Neural cell (in vitro differentiated cells): ENCODE measurements around the gene FRMPD4. TPM values are rescaled to one million over a fixed set of nuclear protein-coding genes. Genes with fewer than 3 reads are reported as not detected.

Experiments
- H2AFZ ChIP-seq: fragments of 200-600, 300-800 bp; sonication (generic), shearing (Covaris generic); 2 replicates; pipeline ENCODE4 v1.6.0; 2014; ENCODE audit warnings: low read depth, mild to moderate bottlenecking, antibody characterized with exemption, low read length, moderate library complexity
- H3F3A ChIP-seq: fragments of 200-600 bp; shearing (Covaris generic); 2 replicates; pipeline ENCODE4 v1.6.1; 2016; ENCODE audit warnings: mild to moderate bottlenecking, moderate library complexity, mixed read lengths, antibody characterized with exemption, low read length; ENCODE audit not compliant: insufficient read depth, poor library complexity, severe bottlenecking
- H3K27ac ChIP-seq: fragments of 200-600, 300-800 bp; sonication (generic), shearing (Covaris generic); 2 replicates; pipeline ENCODE4 v1.5.1; 2014; ENCODE audit warnings: mild to moderate bottlenecking, low read length, moderate library complexity
- H3K27me3 ChIP-seq: fragments of 300-800, 200-600 bp; sonication (generic), shearing (Covaris generic); 2 replicates; pipeline ENCODE4 v1.6.0; 2014; ENCODE audit warnings: mild to moderate bottlenecking, low read depth, low read length, moderate library complexity; ENCODE audit not compliant: insufficient read depth
- H3K36me3 ChIP-seq: fragments of 300-800, 200-600 bp; sonication (generic), shearing (Covaris generic); 2 replicates; pipeline ENCODE4 v1.5.1; 2014; ENCODE audit warnings: mild to moderate bottlenecking, antibody characterized with exemption, low read length, moderate library complexity; ENCODE audit not compliant: insufficient read depth
- H3K4me2 ChIP-seq: fragments of 300-800, 200-600 bp; sonication (generic), shearing (Covaris generic); 2 replicates; pipeline ENCODE4 v1.6.0; 2014; ENCODE audit warnings: mild to moderate bottlenecking, low read length
- H3K4me3 ChIP-seq: fragments of 300-800, 200-600 bp; sonication (generic), shearing (Covaris generic); 2 replicates; pipeline ENCODE4 v1.5.1; 2014; ENCODE audit warnings: mild to moderate bottlenecking, low read length, moderate library complexity
- H3K79me2 ChIP-seq: fragments of 200-600 bp; shearing (Covaris generic); replicated peaks from 2 replicates; pipeline ENCODE4 v1.6.0; 2014; ENCODE audit warnings: mild to moderate bottlenecking, low read length, moderate library complexity; ENCODE audit not compliant: insufficient read depth
- H3K9ac ChIP-seq: fragments of 300-800, 200-600 bp; sonication (generic), shearing (Covaris generic); 2 replicates; pipeline ENCODE4 v1.6.1; 2016; ENCODE audit warnings: mild to moderate bottlenecking, low read length, mixed read lengths
- H3K9me2 ChIP-seq: fragments of 200-600 bp; shearing (Covaris generic); 2 replicates; pipeline ENCODE4 v1.6.1; 2016; ENCODE audit warnings: mild to moderate bottlenecking, low read length, mixed read lengths; ENCODE audit not compliant: insufficient read depth
- H3K9me3 ChIP-seq: fragments of 200-600, 300-800 bp; sonication (generic), shearing (Covaris generic); 2 replicates; pipeline ENCODE4 v1.6.1; 2016; ENCODE audit warnings: mild to moderate bottlenecking, mixed run types, low read length, moderate library complexity, mixed read lengths
- H4K20me1 ChIP-seq: fragments of 200-600 bp; shearing (Covaris generic); 2 replicates; pipeline ENCODE4 v1.6.1; 2016; ENCODE audit warnings: mild to moderate bottlenecking, mixed run types; ENCODE audit not compliant: insufficient read depth
- EP300 ChIP-seq: fragments of 450-650 bp; conservative IDR thresholded peaks from 2 replicates; pipeline ENCODE4 v1.6.1; 2014; ENCODE audit warnings: antibody characterized with exemption, mild to moderate bottlenecking, moderate library complexity; ENCODE audit not compliant: poor library complexity, severe bottlenecking
- EZH2 ChIP-seq: fragments of 200-600, 300-800 bp; shearing (Covaris generic), sonication (generic); IDR thresholded peaks from 2 replicates; pipeline ENCODE4 v1.6.1; 2014; ENCODE audit warnings: antibody characterized with exemption, low read length, borderline replicate concordance, mild to moderate bottlenecking; ENCODE audit not compliant: insufficient read depth, poor library complexity, severe bottlenecking
- MXI1 ChIP-seq: fragments of 450-650 bp; conservative IDR thresholded peaks from 2 replicates; pipeline ENCODE4 v1.6.1; 2014; ENCODE audit warnings: antibody characterized with exemption, mild to moderate bottlenecking; ENCODE audit not compliant: poor library complexity, severe bottlenecking
- POLR2AphosphoS5 ChIP-seq: IDR thresholded peaks from 2 replicates; pipeline ENCODE4 v1.6.1; 2012
- RAD21 ChIP-seq: fragments of 450-650 bp; conservative IDR thresholded peaks from 2 replicates; pipeline ENCODE4 v1.6.1; 2014; ENCODE audit warnings: antibody characterized with exemption, mild to moderate bottlenecking, moderate library complexity
- SMC3 ChIP-seq: fragments of 450-650 bp; conservative IDR thresholded peaks from 2 replicates; pipeline ENCODE4 v1.6.1; 2014; ENCODE audit warnings: antibody characterized with exemption, mild to moderate bottlenecking, moderate library complexity; ENCODE audit not compliant: poor library complexity
- TAF1 ChIP-seq: IDR thresholded peaks from 2 replicates; pipeline ENCODE4 v1.6.1; 2012; ENCODE audit warnings: low read depth
- polyA plus RNA-seq: library from polyadenylated mRNA; depleted of rRNA; stranded (reverse); fragments of >200 nt; gene quantifications from 2 replicates; pipeline ENCODE4 v1.2.3, GENCODE V29; 2014
- TF ChIP-seq, protein P1 (sequence below): fragments of 450-650 bp; IDR thresholded peaks from 2 replicates; pipeline ENCODE4 v1.5.1; 2014; ENCODE audit warnings: antibody characterized with exemption, mild to moderate bottlenecking, moderate library complexity; ENCODE audit not compliant: poor library complexity, severe bottlenecking
- TF ChIP-seq, protein P2 (sequence below): IDR thresholded peaks from 2 replicates; pipeline ENCODE4 v1.6.1; 2012; ENCODE audit warnings: borderline replicate concordance

The FRMPD4 gene
- polyA plus RNA-seq, 1 donor from 2014 or later = 1.2 TPM

DNA sequence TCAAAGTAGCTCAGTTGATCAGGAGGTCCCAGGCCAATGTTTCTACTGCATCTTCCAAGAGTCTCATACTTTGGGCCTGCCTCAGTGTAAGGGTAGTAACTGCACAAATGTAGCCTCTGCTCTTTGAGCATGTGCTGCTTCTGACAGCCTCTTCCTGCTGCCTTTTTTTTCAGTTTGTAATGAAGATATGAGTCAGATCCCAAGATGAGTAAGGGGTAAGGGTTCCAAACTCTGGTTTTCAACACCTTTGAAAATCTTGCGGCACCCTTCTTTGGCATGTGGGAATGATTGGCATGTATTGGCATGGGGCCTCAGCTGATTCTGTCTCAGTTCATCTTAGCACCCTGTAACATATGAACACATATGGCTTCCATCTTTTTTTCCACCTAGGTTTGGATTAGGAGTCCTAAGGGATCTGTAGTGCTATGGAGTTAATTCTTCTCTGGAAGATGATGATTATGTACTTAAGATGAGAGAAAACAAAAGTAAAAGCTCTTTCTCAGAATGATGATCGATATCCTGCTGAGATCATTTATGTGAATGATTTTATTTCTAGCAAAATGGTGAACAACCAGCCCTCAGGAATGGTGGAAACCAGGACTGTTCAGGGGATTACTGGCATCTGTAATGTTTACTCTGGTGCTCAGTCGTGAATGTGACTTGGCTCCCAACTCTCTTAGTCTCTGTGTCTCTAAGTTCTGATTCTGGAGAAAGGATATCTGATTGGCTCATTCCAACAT is 534.3 kb downstream of the FRMPD4 start:
- Histone ChIP-seq H3K9me3 (no peaks in the 10 kb centered on the region), H3F3A (no peaks in the 10 kb centered on the region), H4K20me1 (no peaks in the 10 kb centered on the region), H3K9ac (no peak overlapping the region), H3K27ac (no peak overlapping the region), H3K9me2 (no peaks in the 10 kb centered on the region), H3K79me2 (no peaks in the 10 kb centered on the region), H3K27me3 (no peaks in the 10 kb centered on the region), H3K36me3 (no peaks in the 10 kb centered on the region), H3K4me2 (no peak overlapping the region), H2AFZ (no peak overlapping the region), H3K4me3 (no peak overlapping the region)
- TF ChIP-seq EP300 = no peak

DNA sequence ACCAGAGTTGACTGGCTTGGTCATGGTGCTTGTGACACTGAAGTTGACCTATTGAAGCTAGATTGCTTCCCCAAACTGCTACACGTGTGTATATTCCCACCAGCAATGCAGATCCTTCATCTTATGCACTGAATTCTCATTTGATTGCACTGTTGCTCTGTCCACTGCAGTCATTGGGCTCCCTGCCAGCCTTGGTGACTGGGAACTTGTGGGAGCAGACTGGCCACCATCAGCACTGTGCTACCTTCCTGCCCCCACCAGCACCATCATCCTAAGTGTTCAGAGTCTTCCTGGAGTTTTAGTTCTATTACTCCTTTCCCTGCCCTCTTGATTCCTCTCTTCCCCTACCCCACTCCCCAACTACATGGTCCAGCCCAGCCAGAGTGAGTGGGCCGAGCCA is 535.2 kb downstream of the FRMPD4 start:
- no peak for TF ChIP-seq TAF1
- TF ChIP-seq EZH2 = no peak
- TF ChIP-seq SMC3 = no peak
- no peak for TF ChIP-seq MXI1
- no peaks in the 10 kb centered on the region for H3K9me2 ChIP-seq
- H3K4me3 ChIP-seq = no peak overlapping the region
- no peak overlapping the region for H3K9ac ChIP-seq
- H3K9me3 ChIP-seq = no peaks in the 10 kb centered on the region
- H3K4me2 ChIP-seq = no peak overlapping the region
- H3K27ac ChIP-seq = no peak overlapping the region
- H3F3A ChIP-seq = no peaks in the 10 kb centered on the region
- H3K36me3 ChIP-seq = no peaks in the 10 kb centered on the region
- H4K20me1 ChIP-seq = no peaks in the 10 kb centered on the region
- H2AFZ ChIP-seq = no peak overlapping the region
- H3K27me3 ChIP-seq = no peaks in the 10 kb centered on the region
- no peaks in the 10 kb centered on the region for H3K79me2 ChIP-seq

DNA sequence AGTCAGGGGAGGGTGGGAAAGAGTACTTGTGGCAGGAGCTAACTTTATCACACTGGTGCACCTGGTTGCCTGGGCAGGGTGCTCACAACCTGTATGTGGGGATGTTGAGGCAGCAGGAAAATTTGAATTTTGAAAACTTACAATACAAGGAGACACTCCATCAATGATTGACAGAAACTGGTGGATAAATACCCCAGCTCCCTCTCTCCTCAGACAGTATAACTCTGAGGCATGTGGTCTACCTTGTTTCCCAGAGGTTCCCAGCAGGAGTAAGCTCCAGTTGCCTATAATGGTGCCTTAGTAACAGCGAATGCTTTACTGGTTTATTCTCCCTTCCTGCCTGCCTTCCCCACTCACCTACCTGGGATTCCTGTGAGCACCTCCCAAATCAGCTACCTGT is 541.2 kb downstream of the FRMPD4 start:
- Histone ChIP-seq H3K79me2 (no peaks in the 10 kb centered on the region), H4K20me1 (no peaks in the 10 kb centered on the region), H3K9ac (no peak overlapping the region), H3K4me2 (no peak overlapping the region), H3K9me3 (no peaks in the 10 kb centered on the region), H3K27ac (no peak overlapping the region), H3K36me3 (no peaks in the 10 kb centered on the region), H3K4me3 (no peak overlapping the region), H3K9me2 (no peaks in the 10 kb centered on the region), H3F3A (no peaks in the 10 kb centered on the region), H2AFZ (no peak overlapping the region), H3K27me3 (no peaks in the 10 kb centered on the region)
- no peak for TF ChIP-seq EZH2
- TF ChIP-seq, protein P1, sequence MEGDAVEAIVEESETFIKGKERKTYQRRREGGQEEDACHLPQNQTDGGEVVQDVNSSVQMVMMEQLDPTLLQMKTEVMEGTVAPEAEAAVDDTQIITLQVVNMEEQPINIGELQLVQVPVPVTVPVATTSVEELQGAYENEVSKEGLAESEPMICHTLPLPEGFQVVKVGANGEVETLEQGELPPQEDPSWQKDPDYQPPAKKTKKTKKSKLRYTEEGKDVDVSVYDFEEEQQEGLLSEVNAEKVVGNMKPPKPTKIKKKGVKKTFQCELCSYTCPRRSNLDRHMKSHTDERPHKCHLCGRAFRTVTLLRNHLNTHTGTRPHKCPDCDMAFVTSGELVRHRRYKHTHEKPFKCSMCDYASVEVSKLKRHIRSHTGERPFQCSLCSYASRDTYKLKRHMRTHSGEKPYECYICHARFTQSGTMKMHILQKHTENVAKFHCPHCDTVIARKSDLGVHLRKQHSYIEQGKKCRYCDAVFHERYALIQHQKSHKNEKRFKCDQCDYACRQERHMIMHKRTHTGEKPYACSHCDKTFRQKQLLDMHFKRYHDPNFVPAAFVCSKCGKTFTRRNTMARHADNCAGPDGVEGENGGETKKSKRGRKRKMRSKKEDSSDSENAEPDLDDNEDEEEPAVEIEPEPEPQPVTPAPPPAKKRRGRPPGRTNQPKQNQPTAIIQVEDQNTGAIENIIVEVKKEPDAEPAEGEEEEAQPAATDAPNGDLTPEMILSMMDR = no peak
- TF ChIP-seq RAD21 = no peak
- no peak for TF ChIP-seq TAF1
- no peak for TF ChIP-seq MXI1

DNA sequence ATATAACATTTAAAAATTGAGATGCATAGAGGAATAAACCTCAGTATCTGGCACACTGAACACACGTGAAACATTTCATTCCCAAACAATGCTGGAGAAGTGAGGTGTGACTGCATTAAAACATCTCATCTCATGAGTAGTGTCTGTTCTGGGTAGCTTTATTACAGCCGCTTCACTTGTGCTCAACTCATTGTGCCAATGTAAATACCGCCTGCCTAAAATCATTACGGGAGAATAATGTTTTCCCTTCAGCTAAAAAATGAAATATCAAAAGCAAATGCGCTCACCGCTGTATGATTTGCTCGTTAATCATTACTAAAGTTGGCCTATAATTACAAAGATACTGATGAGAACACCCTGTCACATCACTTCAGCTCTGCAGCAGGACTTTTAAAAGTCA is 542.8 kb downstream of the FRMPD4 start:
- H3K9me3 ChIP-seq = no peaks in the 10 kb centered on the region
- no peak overlapping the region for H2AFZ ChIP-seq
- no peaks in the 10 kb centered on the region for H4K20me1 ChIP-seq
- H3K36me3 ChIP-seq = no peaks in the 10 kb centered on the region
- no peak overlapping the region for H3K9ac ChIP-seq
- H3K4me2 ChIP-seq = no peak overlapping the region
- H3K4me3 ChIP-seq = no peak overlapping the region
- no peaks in the 10 kb centered on the region for H3F3A ChIP-seq
- no peaks in the 10 kb centered on the region for H3K27me3 ChIP-seq
- TF ChIP-seq, protein P1 = no peak
- no peak for TF ChIP-seq EP300
- TF ChIP-seq TAF1 = no peak
- TF ChIP-seq, protein P2, sequence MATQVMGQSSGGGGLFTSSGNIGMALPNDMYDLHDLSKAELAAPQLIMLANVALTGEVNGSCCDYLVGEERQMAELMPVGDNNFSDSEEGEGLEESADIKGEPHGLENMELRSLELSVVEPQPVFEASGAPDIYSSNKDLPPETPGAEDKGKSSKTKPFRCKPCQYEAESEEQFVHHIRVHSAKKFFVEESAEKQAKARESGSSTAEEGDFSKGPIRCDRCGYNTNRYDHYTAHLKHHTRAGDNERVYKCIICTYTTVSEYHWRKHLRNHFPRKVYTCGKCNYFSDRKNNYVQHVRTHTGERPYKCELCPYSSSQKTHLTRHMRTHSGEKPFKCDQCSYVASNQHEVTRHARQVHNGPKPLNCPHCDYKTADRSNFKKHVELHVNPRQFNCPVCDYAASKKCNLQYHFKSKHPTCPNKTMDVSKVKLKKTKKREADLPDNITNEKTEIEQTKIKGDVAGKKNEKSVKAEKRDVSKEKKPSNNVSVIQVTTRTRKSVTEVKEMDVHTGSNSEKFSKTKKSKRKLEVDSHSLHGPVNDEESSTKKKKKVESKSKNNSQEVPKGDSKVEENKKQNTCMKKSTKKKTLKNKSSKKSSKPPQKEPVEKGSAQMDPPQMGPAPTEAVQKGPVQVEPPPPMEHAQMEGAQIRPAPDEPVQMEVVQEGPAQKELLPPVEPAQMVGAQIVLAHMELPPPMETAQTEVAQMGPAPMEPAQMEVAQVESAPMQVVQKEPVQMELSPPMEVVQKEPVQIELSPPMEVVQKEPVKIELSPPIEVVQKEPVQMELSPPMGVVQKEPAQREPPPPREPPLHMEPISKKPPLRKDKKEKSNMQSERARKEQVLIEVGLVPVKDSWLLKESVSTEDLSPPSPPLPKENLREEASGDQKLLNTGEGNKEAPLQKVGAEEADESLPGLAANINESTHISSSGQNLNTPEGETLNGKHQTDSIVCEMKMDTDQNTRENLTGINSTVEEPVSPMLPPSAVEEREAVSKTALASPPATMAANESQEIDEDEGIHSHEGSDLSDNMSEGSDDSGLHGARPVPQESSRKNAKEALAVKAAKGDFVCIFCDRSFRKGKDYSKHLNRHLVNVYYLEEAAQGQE = no peak
- TF ChIP-seq EZH2 = no peak
- no peak for TF ChIP-seq RAD21
- no peak for TF ChIP-seq SMC3
- no peak for TF ChIP-seq POLR2AphosphoS5
- TF ChIP-seq MXI1 = no peak
- no peaks in the 10 kb centered on the region for H3K79me2 ChIP-seq
- H3K9me2 ChIP-seq = no peaks in the 10 kb centered on the region
- H3K27ac ChIP-seq = no peak overlapping the region
